GM12873 (cell line): ENCODE measurements around the gene MYH10.

Experiments used
- TF ChIP-seq, protein P1 (sequence below): IDR thresholded peaks from 2 replicates; pipeline ENCODE4 v1.5.1; 2012; ENCODE audit warnings: low read depth, mild to moderate bottlenecking, moderate library complexity, low read length, control low read depth; ENCODE audit not compliant: insufficient read depth; ENCODE audit errors: missing control alignments

MYH10 gene

DNA sequence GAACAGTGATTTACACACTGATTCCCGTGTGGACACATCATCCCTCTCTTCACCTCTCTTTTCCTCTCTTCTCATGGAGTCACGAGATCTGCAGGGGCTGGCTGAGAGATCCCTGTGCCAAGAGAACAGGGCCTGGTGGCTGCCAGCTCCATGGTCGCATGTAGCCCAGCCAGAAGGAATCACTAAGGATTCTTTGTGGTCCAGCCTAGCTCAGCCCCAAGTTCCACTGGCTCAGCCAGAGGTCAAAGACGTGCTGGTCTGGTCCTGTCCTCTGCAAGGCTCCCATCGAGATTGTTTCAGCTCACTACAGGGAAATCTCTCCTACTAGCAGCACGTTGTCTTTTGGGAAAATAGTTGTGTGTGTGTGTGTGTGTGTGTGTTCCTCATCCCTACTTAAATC is 128.4 kb downstream of the MYH10 start:
- TF ChIP-seq, protein P1, sequence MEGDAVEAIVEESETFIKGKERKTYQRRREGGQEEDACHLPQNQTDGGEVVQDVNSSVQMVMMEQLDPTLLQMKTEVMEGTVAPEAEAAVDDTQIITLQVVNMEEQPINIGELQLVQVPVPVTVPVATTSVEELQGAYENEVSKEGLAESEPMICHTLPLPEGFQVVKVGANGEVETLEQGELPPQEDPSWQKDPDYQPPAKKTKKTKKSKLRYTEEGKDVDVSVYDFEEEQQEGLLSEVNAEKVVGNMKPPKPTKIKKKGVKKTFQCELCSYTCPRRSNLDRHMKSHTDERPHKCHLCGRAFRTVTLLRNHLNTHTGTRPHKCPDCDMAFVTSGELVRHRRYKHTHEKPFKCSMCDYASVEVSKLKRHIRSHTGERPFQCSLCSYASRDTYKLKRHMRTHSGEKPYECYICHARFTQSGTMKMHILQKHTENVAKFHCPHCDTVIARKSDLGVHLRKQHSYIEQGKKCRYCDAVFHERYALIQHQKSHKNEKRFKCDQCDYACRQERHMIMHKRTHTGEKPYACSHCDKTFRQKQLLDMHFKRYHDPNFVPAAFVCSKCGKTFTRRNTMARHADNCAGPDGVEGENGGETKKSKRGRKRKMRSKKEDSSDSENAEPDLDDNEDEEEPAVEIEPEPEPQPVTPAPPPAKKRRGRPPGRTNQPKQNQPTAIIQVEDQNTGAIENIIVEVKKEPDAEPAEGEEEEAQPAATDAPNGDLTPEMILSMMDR: no peak

DNA sequence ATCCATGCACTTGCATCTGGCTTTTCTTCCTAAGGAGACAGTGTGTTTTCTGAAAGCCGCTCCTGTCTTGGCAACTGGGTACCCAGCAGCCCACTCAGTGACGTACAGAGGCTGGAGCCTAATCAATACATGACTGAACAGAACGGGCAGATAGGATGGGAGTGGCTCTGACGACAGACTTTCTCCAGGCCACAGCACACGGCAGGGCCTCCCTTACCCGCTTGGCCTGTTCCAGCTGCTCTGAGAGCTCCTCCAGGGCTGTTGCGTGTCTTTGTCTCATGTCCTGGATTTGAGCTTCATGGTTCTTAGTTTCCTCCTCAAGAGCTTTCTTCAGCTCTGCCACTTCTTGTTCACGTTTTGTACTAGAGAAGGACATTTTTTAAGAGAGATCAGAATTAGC is 129.9 kb downstream of the MYH10 start:
- TF ChIP-seq, protein P1: no peak

DNA sequence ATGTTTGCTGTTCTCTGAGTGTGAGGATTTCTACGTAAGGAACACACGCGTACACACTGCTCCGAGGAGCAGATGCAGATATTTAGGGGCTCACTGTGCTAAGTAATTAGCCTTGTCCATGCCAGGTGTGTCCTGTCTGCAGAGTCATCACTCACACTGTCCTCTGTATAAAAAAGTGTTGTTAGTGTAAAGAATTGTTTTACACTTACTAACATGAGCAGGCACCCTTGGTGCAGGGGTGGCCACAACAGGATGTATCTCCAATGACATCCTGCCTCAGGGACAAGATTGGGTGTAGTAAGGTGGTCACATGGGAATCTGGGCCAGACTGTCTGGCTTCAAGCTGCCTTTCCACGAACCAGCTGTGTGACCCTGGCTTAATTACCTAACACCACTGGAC is 130.9 kb downstream of the MYH10 start:
- TF ChIP-seq, protein P1: no peak

DNA sequence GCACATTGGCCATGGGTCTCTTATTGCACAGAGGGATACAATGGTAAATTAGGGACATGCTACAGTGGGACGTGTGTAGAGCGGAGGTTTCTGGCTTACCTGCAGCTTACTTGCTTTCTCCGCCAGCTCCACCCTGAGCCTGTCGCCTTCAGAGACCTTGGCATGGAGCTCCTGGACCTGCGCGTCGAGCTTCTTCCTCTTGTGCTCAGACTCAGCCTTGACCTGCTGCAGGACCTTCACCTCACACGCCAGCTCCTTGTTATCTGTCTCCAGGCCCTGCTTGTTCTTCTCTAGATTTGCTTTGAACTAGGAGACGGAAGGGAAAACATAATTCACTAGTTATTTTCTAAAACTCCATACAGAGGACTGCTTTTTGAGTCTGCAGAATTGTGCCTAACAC is 131.4 kb downstream of the MYH10 start:
- TF ChIP-seq, protein P1: no peak

DNA sequence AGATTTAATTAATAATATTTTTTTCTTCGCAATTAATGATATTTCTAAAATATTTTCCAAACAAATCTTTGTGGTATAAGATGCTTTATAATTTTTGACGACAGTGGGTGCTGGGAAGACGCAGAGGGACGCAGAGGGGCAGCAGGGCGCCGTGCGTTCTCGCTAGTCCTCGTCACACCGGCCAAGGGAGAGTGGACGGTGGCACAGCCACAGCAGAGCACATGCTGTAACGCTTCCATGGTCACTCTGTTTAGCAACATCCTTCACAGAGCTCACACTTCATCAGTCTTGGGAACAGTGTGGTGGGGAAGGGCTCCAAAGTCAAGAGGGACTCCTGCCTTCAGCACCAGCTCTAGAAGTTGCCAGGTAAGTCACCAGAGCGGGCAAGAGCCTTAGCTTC is 134.4 kb downstream of the MYH10 start:
- TF ChIP-seq, protein P1: no peak

DNA sequence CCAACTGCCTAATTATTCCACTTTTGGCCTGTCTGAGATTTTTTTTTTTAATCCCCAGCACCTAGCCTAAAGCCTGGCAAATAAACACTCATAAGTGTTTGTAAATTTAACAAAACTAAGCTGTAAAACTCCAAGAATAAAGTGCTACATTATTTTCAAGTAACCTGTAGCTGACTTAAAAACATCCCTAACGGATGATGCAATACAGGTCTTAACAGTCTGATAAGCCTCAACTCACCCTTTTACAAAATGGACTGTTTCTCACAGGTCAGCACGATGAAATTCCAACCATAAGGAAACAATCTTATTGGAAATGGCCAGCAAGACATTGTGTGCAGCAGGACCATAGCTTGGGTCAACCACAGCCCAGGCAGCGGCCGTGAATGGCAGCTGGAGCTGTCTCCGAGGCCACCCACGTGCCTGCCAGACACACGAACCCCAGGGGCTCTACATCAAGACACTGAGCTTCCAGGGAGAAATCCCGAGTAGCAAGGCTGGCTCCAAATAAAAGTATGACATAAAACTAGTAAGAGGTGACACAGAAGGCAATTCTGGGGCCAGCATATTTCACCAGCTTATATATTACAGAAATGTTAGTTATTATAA is 135.9 kb downstream of the MYH10 start:
- TF ChIP-seq, protein P1: no peak

DNA sequence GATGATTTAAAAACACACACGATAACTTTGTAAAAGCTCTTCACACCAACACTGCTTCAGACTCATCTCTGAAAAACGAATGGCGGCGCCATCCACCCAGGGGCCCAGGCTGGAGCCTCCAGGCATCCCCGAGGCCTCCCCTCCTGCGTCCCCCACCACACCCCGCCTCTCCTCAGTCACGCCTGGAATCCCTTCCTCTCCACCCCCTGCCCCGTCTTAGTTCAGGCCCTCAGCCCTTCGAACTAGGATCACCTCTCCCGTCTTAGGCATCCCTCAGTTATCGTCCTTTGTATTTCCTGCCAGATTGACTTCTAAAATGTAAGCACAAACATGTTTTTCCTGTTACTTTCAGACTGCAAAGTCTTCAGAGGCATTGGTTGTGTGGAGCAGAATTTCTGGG is 136.5 kb downstream of the MYH10 start:
- TF ChIP-seq, protein P1: no peak
